GM12801 (cell line): ENCODE results near the gene PSMB9.
A peak's percentile ranks its signal among the peaks of the same experiment; 100 is the strongest.

ENCODE experiments used
- CTCF ChIP-seq: IDR thresholded peaks from one replicate; pipeline ENCODE4 v1.5.1; 2011; ENCODE audit warnings: control low read depth; ENCODE audit not compliant: insufficient read length; ENCODE audit errors: extremely low read depth

Gene PSMB9

GRCh38 chr6:32867554-32868256 lies 13.7 kb downstream of the PSMB9 start:
- no peak for TF ChIP-seq CTCF

GRCh38 chr6:32868257-32868788 lies 14.3 kb downstream of the PSMB9 start:
- peak; percentile 78 for TF ChIP-seq CTCF

GRCh38 chr6:32876603-32877002 lies 22.6 kb downstream of the PSMB9 start:
- no peak for TF ChIP-seq CTCF

GRCh38 chr6:32879691-32880090 lies 25.7 kb downstream of the PSMB9 start:
- TF ChIP-seq CTCF = no peak

- no peak for TF ChIP-seq CTCF
These were observed 28.9 kb downstream of the PSMB9 start for GRCh38 chr6:32882879-32883250.

GRCh38 chr6:32883789-32884188 lies 29.8 kb downstream of the PSMB9 start:
- TF ChIP-seq CTCF = no peak

- no peak for TF ChIP-seq CTCF
These were observed 31.8 kb downstream of the PSMB9 start for GRCh38 chr6:32885698-32886286.
